A673 (cell line): ENCODE data around the gene C2orf92. TPM values are rescaled to one million over a fixed set of nuclear protein-coding genes. Genes with fewer than 3 reads are reported as not detected.

Experiments used
- BruUV-seq: library from RNA; stranded (reverse); fragments of 400-500 nt; replicated peaks from 2 replicates; lab custom pipeline; 2021; lab: Mats Ljungman, UMichigan
- CTCF ChIA-PET: fragments of 300-600 bp; sonication (Branson Sonifier 250); formaldehyde crosslinking; loops from one replicate; lab custom pipeline; 2022; ENCODE audit warnings: antibody characterized with exemption; lab: Charles Lee
- POLR2A ChIA-PET: fragments of 300-600 bp; sonication (Branson Sonifier 250); formaldehyde crosslinking; loops from one replicate; lab custom pipeline; 2022; ENCODE audit warnings: antibody characterized with exemption; ENCODE audit not compliant: low non-redundant PET; lab: Charles Lee
- DNase-seq: peaks from one replicate; pipeline ENCODE4 v3.0.0-alpha.2; 2015; ENCODE audit warnings: low spot score
- H3K27ac ChIP-seq: fragments of 200-600 bp; sonication (generic); 2 replicates; pipeline ENCODE4 v1.5.1; 2016; ENCODE audit warnings: mixed run types, low read depth, mild to moderate bottlenecking, mixed read lengths, antibody characterized with exemption, low read length; ENCODE audit not compliant: poor library complexity, severe bottlenecking
- H3K27me3 ChIP-seq: fragments of 200-600 bp; sonication (generic); replicated peaks from 2 replicates; pipeline ENCODE4 v1.6.1; 2017; ENCODE audit warnings: mixed run types, low read depth, mild to moderate bottlenecking, mixed read lengths, antibody characterized with exemption, low read length; ENCODE audit not compliant: insufficient read depth, poor library complexity
- H3K36me3 ChIP-seq: fragments of 200-600 bp; sonication (generic); 2 replicates; pipeline ENCODE4 v1.6.1; 2016; ENCODE audit warnings: mixed run types, mild to moderate bottlenecking, mixed read lengths, antibody characterized with exemption, low read length; ENCODE audit not compliant: insufficient read depth, poor library complexity, severe bottlenecking
- H3K4me1 ChIP-seq: fragments of 200-600 bp; sonication (generic); 2 replicates; pipeline ENCODE4 v1.6.1; 2017; ENCODE audit warnings: mixed run types, mild to moderate bottlenecking, mixed read lengths, antibody characterized with exemption, low read length; ENCODE audit not compliant: insufficient read depth, poor library complexity, severe bottlenecking
- H3K4me3 ChIP-seq: fragments of 200-600 bp; sonication (generic); 2 replicates; pipeline ENCODE4 v1.5.1; 2016; ENCODE audit warnings: low read depth, mixed run types, mild to moderate bottlenecking, mixed read lengths, low read length; ENCODE audit not compliant: poor library complexity, severe bottlenecking
- H3K9me3 ChIP-seq: fragments of 200-600 bp; sonication (generic); 2 replicates; pipeline ENCODE4 v1.6.1; 2016; ENCODE audit warnings: mixed run types, low read depth, mild to moderate bottlenecking, mixed read lengths, antibody characterized with exemption, low read length; ENCODE audit not compliant: poor library complexity, severe bottlenecking
- CTCF ChIP-seq: fragments of 300-800, 200-600 bp; sonication (generic); conservative IDR thresholded peaks from 2 replicates; pipeline ENCODE4 v1.5.1; 2017; ENCODE audit warnings: low read depth, mild to moderate bottlenecking, antibody characterized with exemption, low read length, moderate library complexity, mixed read lengths
- EZH2 ChIP-seq: fragments of 200-600 bp; sonication (generic); IDR thresholded peaks from 2 replicates; pipeline ENCODE4 v1.6.1; 2017; ENCODE audit warnings: borderline replicate concordance, low read depth, mild to moderate bottlenecking, mixed read lengths, antibody characterized with exemption, low read length; ENCODE audit not compliant: poor library complexity, severe bottlenecking
- intact Hi-C: fragments of 100-400 bp; cut with micrococcal nuclease; formaldehyde crosslinking; loops from one replicate; pipeline ENCODE4 v1.10.0; 2022; ENCODE audit not compliant: unreplicated experiment
- total RNA-seq: library from RNA; stranded (reverse); gene quantifications from 2 replicates; pipeline ENCODE4 v1.2.3, GENCODE V29; 2021

The C2orf92 gene
- total RNA-seq, 1 experiment from 2014 or later: 3.7 TPM

- H3K27ac ChIP-seq: no peak overlapping the region
- TF ChIP-seq CTCF (no peak), EZH2 (no peak)
- no peaks in the 10 kb centered on the region for H3K4me1 ChIP-seq
- no TSS peak for BruUV-seq
- DNase-seq: no peak
- no peaks in the 10 kb centered on the region for H3K27me3 ChIP-seq
- POLR2A ChIA-PET: no interaction called here
- H3K36me3 ChIP-seq: no peaks in the 10 kb centered on the region
- CTCF ChIA-PET: no interaction called here
- intact Hi-C loops: no loop called here
- H3K4me3 ChIP-seq: no peak overlapping the region
- H3K9me3 ChIP-seq: no peaks in the 10 kb centered on the region
Measured at GRCh38 chr2:97724946-97725688, 55.6 kb downstream of the C2orf92 start.

GRCh38 chr2:97726261-97727064 lies 57.0 kb downstream of the C2orf92 start:
- ChIA-PET POLR2A (no interaction called here), CTCF (interaction anchor here (0.9 kb wide), 1 partner anchor 14 kb away, joined by 3 read pairs; no protein-coding TSS in a partner anchor)
- Histone ChIP-seq H3K4me1 (no peaks in the 10 kb centered on the region), H3K27me3 (no peaks in the 10 kb centered on the region), H3K9me3 (no peaks in the 10 kb centered on the region), H3K27ac (no peak overlapping the region), H3K4me3 (no peak overlapping the region), H3K36me3 (no peaks in the 10 kb centered on the region)
- intact Hi-C loops: no loop called here
- DNase-seq: no peak
- BruUV-seq: no TSS peak
- TF ChIP-seq CTCF (no peak), EZH2 (no peak)

GRCh38 chr2:97727296-97727695 lies 57.8 kb downstream of the C2orf92 start:
- ChIA-PET POLR2A (no interaction called here), CTCF (interaction anchor here (0.9 kb wide), 1 partner anchor 13 kb away, joined by 3 read pairs; no protein-coding TSS in a partner anchor)
- no peak for TF ChIP-seq EZH2
- H3K27me3 ChIP-seq: no peaks in the 10 kb centered on the region
- no peak for DNase-seq
- H3K4me3 ChIP-seq: no peak overlapping the region
- no peak overlapping the region for H3K27ac ChIP-seq
- H3K9me3 ChIP-seq: no peaks in the 10 kb centered on the region
- no TSS peak for BruUV-seq
- no peaks in the 10 kb centered on the region for H3K4me1 ChIP-seq
- no peaks in the 10 kb centered on the region for H3K36me3 ChIP-seq
- intact Hi-C loops: no loop called here
